Activated T-cell treated with anti-CD3 and anti-CD28 coated beads for 24 hours (primary cell): ENCODE data around the gene SP9.

Experiments
- DNase-seq: peaks from one replicate; pipeline ENCODE4 v3.0.0-alpha.2; 2020; ENCODE audit warnings: low read depth

SP9 gene

GRCh38 chr2:174333372-174334277 lies 1.1 kb upstream of the SP9 start:
- DNase-seq, result no peak

DNA sequence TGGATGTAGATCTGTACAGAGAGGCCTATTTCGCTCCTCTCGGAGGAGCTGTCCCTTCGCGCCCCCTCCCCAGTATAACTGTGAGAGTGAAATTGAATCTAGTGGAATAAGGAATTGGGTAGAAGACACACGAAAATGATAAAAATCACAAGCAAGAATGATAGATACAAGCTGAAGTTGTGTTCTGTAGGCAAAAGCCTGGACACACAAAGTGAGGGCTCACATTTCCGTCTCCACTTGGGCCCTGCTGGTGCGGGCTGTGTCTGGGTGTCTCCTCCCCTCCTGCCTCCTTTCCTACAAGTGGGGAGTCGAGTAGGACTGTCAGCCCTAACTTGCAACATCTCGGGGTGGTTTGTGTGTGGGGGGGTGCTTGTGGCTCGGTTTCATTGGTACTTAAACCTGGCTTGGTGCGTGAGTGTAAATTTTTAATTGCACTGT lies 457 bp upstream of the SP9 start:
- DNase-seq, result no peak

- no peak for DNase-seq
These were observed 667 bp downstream of the SP9 start for GRCh38 chr2:174335254-174335987.

DNA sequence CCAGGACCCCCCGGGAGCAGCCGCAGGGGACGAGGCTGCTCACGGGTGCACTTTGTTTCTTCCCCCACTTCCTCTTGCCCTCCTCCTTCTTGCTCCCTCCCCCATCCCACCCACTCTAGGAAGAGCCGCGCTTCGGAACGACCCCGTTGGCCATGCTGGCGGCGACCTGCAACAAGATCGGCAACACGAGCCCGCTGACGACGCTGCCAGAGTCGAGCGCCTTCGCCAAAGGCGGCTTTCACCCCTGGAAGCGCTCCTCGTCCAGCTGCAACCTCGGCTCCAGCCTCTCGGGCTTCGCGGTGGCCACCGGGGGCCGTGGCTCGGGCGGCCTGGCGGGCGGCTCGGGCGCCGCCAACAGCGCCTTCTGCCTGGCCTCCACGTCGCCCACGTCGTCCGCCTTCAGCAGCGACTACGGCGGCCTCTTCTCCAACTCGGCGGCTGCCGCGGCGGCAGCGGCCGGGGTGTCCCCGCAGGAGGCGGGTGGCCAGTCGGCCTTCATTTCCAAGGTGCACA lies 1.3 kb downstream of the SP9 start:
- no peak for DNase-seq

GRCh38 chr2:174336501-174337336 lies 2.0 kb downstream of the SP9 start:
- DNase-seq, result no peak

DNA sequence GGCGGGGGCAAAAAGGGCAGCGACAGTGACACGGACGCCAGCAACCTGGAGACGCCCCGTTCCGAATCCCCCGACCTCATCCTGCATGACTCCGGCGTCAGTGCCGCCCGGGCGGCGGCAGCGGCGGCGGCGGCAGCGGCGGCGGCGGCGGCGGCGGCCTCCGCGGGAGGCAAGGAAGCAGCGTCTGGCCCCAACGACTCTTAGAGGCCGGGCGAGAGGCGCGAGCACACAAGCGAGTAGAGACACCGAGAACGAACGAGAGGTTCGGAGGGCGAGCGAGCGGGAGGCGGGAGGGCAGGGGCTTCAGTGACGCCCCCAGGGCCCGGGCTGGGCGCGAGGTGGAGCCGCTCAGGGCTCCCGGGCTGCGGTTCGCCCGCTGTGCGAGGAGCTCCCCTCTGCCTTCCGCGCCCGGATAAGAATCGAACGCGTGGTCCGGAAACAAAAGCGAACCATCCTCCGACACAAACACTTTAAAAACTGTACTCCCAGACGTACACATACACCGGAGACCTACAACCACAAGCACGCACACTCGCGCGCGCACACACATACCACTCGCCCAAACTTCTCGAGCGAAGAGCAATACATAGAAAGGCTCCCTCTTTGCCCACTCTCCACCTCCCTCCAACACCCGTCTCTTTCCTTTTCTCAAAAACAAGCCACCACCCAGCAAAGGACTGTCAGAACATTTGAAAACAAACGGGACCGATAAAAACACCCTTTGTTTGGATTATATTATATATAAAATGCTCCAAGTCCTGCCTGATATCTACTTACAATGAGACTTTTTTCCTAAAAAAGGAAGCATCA lies 2.8 kb downstream of the SP9 start:
- no peak for DNase-seq

DNA sequence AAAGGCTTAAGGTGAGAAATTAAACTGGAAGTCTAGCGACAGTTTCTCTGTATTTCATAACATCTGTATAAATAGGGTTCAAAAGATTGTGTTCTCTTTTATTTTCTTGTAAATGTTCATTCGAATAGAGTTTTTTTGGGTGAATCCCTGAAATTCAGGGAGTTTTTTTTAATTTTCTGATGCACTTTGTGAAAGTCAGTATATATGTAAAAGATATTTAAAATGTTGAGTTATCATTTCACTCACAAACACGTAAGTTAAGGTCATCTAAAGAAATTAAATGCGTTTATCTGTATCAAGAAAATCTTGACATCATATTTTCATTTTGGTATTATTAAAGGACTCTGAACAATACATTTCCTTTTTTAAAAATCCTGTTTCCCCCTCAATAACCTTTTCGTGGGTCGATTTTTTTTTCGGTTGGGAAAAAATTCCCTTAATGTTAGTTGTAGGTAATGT lies 3.4 kb downstream of the SP9 start:
- DNase-seq, result no peak

- DNase-seq, result no peak
These were observed 4.2 kb downstream of the SP9 start for GRCh38 chr2:174338671-174339560.

GRCh38 chr2:174339561-174340399 lies 5.0 kb downstream of the SP9 start:
- no peak for DNase-seq

DNA sequence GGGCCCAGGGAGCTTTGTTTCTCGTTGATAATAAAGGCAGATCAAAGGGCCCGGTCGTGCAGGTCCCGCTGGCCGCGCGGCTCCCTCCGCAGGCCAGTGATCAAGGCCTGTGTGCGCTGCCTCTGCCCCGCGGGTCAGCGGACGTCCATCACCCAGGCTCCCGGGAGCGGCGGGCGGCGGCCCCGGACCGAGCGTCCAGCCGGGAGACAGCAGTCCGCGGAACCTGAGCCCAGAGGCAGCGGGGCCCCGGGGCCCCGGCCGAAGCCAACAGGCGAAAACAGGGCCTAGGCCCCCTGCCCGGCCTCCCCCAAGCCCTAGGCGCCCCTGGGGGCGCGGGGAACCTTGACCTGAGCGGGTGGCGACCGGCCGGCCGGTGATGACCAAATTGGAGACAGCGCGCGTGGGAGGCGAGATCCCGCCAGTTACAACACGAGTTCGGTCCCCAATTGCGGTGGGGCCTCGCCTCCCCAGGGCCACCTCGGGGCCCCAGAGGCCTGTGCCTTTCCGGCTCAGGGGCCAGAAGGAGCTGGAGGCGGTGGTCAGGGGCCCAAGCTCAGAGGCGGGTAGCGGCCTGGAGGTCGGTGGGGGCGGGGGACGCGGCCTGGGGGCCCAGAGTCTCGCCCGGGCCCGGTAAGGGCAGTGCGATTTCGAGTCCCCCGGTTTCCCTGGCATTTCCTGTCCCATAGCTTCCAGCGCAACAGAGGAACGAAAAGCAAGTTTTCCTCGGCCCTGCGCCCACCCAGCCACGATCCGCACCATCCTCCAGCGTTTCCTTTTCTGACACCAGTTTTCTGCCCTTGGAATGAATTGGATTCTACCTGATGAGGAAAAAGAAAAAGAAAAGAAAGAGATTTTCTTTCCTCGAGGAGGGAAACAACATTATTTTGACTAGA lies 5.9 kb downstream of the SP9 start:
- no peak for DNase-seq

GRCh38 chr2:174341293-174341994 lies 6.7 kb downstream of the SP9 start:
- DNase-seq, result peak; percentile 85

- no peak for DNase-seq
These were observed 7.4 kb downstream of the SP9 start for GRCh38 chr2:174341995-174342685.

DNA sequence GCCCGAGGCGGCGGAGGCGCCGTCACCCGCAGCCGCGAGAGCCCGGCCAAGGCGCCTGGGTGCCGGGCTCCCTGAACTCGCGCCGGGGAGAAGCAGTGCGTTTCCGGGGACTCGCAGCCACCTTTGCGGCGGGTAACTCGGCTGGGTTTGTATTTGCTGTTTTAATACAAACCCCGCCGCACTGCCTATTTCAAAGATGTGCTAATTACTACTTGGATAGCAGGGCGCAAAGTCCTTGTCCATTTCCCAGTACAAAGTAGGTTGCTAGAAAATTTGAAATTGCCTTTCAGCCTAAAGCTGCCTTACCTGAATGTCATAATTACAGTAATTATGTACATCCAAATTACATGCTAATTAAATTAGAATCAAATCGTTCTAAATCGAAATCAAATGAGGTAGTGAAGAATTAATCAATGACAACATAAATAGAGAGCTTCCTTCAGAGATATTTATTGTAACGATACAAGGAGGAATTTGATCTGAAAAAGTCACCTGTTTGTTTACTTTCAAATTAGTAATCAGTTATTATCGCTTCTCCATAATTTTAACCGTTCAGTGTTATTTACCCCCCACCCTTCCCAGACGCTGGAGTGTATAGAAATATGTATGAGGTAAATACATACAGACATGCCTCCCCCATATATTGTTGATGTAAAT lies 8.1 kb downstream of the SP9 start:
- DNase-seq, result no peak

- DNase-seq, result no peak
These were observed 8.5 kb downstream of the SP9 start for GRCh38 chr2:174343343-174343622.

DNA sequence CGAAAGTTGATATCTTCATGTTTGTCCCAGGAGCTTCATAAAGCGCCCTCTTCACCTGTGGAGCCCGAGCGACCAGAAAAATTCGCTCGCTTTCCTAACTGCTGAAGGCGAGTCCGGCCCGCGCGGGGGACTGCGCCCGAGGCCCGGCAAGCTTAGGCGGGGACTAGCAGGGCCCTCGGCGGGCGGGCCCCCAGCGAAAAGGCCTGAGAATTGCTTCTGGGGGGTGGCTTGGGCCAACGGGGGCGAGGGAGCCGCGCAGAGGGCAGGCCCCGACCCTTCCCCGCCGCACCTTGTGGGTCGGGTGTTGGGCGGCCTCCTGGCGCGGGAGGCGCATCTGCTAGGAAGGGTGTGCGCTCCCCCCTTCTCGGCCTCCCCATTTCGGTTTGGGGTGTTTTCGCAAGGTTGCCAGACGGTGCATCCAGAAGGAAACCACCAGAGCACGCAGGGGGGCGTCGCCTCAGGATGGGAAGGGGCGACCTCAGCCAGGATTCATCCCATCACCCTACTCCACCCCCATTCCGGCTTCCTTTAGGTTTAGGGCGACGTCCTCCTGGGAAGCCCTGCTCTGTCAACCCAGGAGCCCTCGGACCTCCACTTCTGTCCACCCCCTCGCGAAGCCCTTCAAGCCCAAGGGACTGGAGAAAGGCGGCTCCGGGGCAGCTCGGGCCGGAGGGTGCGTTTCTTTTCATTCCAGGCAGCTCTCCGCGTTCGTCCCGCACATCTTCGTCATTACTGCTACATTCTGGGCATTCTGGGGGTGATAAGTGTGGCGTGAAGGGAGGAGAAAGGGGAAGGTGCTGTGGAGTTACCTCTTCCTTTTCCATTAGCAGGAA lies 9.1 kb downstream of the SP9 start:
- no peak for DNase-seq
